Epithelial cell of esophagus (primary cell): ENCODE data around the gene CHST8.

Experiments
- DNase-seq: peaks from one replicate; pipeline ENCODE4 v3.0.0; 2010; ENCODE audit warnings: low read depth
- H3K4me3 ChIP-seq: 2 replicates; pipeline ENCODE4 v1.5.1; 2011; ENCODE audit warnings: mild to moderate bottlenecking, low read length, control low read depth
- CTCF ChIP-seq: IDR thresholded peaks from 2 replicates; pipeline ENCODE4 v1.5.1; 2011; ENCODE audit warnings: low read depth, mild to moderate bottlenecking, low read length, control low read depth, inconsistent platforms; ENCODE audit not compliant: insufficient read depth; ENCODE audit errors: missing control alignments

The CHST8 gene

GRCh38 chr19:33621811-33622504 is at the start of gene CHST8:
Gene CHST8 (plus strand): TSS chr19:33621953. CDS start chr19:33689262, 67,309 bp downstream.
- no peak within 1 kb of the TSS for H3K4me3 ChIP-seq
- peak; percentile 22 for DNase-seq

GRCh38 chr19:33572929-33573328 is 48.8 kb upstream of the CHST8 start:
- DNase-seq, result no peak
- TF ChIP-seq CTCF, result no peak
- H3K4me3 ChIP-seq, result no peak overlapping the region

More at GRCh38 chr19:33621811-33622504, at the start of gene CHST8:
- TF ChIP-seq CTCF, result no peak

- H3K4me3 ChIP-seq, result no peak overlapping the region
- no peak for DNase-seq
- no peak for TF ChIP-seq CTCF
These were observed 46.9 kb upstream of the CHST8 start for GRCh38 chr19:33574824-33575223.

- TF ChIP-seq CTCF, result no peak
- no peak for DNase-seq
- H3K4me3 ChIP-seq, result no peak overlapping the region
These were observed 43.1 kb upstream of the CHST8 start for GRCh38 chr19:33578697-33579096.

GRCh38 chr19:33580026-33580644 is 41.6 kb upstream of the CHST8 start:
- H3K4me3 ChIP-seq, result no peak overlapping the region
- no peak for TF ChIP-seq CTCF
- no peak for DNase-seq

GRCh38 chr19:33580645-33581037 is 41.1 kb upstream of the CHST8 start:
- no peak for DNase-seq
- H3K4me3 ChIP-seq, result no peak overlapping the region
- TF ChIP-seq CTCF, result no peak

- H3K4me3 ChIP-seq, result no peak overlapping the region
- no peak for DNase-seq
- no peak for TF ChIP-seq CTCF
These were observed 38.8 kb upstream of the CHST8 start for GRCh38 chr19:33582914-33583313.
